ENCODE results near the gene MRPS18B.

DNA sequence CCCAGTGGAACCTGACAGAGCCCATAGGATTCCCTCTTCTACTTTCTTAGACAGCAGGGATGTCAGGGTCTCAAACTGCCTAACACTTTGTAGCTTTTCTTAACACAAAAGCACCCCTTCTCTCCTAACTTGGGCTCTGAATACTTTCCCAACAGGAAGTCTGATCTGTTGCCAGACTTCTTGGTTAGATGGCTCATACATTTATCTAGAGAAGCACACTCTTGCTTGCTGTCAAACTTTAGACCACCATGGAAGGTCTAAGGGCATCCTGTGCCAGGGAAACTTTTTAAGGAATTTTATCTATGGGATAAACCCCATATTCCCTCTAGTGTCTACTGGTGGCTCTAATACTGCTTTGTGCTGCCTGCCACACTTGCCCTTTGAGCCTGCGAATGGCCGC, 26.0 kb downstream of the MRPS18B start:
- no peak for TF ChIP-seq EZH2 (IDR thresholded peaks at IDR 0.05; ENCODE audit: low read length, missing control alignments)
- TF ChIP-seq, protein P1, sequence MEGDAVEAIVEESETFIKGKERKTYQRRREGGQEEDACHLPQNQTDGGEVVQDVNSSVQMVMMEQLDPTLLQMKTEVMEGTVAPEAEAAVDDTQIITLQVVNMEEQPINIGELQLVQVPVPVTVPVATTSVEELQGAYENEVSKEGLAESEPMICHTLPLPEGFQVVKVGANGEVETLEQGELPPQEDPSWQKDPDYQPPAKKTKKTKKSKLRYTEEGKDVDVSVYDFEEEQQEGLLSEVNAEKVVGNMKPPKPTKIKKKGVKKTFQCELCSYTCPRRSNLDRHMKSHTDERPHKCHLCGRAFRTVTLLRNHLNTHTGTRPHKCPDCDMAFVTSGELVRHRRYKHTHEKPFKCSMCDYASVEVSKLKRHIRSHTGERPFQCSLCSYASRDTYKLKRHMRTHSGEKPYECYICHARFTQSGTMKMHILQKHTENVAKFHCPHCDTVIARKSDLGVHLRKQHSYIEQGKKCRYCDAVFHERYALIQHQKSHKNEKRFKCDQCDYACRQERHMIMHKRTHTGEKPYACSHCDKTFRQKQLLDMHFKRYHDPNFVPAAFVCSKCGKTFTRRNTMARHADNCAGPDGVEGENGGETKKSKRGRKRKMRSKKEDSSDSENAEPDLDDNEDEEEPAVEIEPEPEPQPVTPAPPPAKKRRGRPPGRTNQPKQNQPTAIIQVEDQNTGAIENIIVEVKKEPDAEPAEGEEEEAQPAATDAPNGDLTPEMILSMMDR (conservative IDR thresholded peaks at IDR 0.05 in 1 of 2, IDR thresholded peaks at IDR 0.05 in 1 of 2; ENCODE audit: low read depth in 1 of 2, low read length in 2 of 2), result no peak
